Natural killer cell (primary cell): ENCODE measurements around the gene SCTR. TPM values are rescaled to one million over a fixed set of nuclear protein-coding genes. Genes with fewer than 3 reads are reported as not detected.

Experiments used
- ATAC-seq, 3 donors: fragments of 150-1000 bp in 2 of 3; fragments of 200-7000 bp in 1 of 3; cut with Tn5 transposase; 1 replicate in 1 of 3; 2 replicates in 2 of 3; pipeline ENCODE4 v1.10.0; 2021; ENCODE audit warnings: mild to moderate bottlenecking in 2 of 3, moderate library complexity in 2 of 3
- DNase-seq, 2 donors: peaks; one replicate each; pipeline versions ENCODE4 v3.0.0 to v3.0.0-alpha.2; 2013 to 2021; ENCODE audit warnings: mixed read lengths in 1 of 2
- H3K27ac ChIP-seq: one replicate; pipeline ENCODE4 v1.5.1; 2013; ENCODE audit warnings: mild to moderate bottlenecking, low read length
- H3K27me3 ChIP-seq: one replicate; pipeline ENCODE4 v1.6.1; 2013; ENCODE audit warnings: low read length; ENCODE audit not compliant: control insufficient read depth, insufficient read depth
- H3K36me3 ChIP-seq: one replicate; pipeline ENCODE4 v1.6.1; 2013; ENCODE audit warnings: low read length; ENCODE audit not compliant: control insufficient read depth, insufficient read depth
- H3K4me1 ChIP-seq: one replicate; pipeline ENCODE4 v1.6.1; 2013; ENCODE audit warnings: low read length; ENCODE audit not compliant: control insufficient read depth, insufficient read depth
- H3K4me3 ChIP-seq: one replicate; pipeline ENCODE4 v1.5.1; 2013; ENCODE audit warnings: low read length
- H3K9me3 ChIP-seq: one replicate; pipeline ENCODE4 v1.6.1; 2013; ENCODE audit warnings: low read length; ENCODE audit not compliant: control insufficient read depth, insufficient read depth
- H3K27ac Mint-ChIP-seq, 2 donors: one replicate each; pipeline ENCODE4 v1.8.0; 2022; ENCODE audit warnings: mild to moderate bottlenecking in 2 of 2, mixed read lengths in 2 of 2, moderate library complexity in 1 of 2
- H3K27me3 Mint-ChIP-seq, 2 donors: one replicate each; pipeline ENCODE4 v1.8.0; 2022; ENCODE audit warnings: low read depth in 2 of 2, mixed read lengths in 2 of 2
- H3K36me3 Mint-ChIP-seq: one replicate; pipeline ENCODE4 v1.8.0; 2022; ENCODE audit warnings: mixed read lengths
- H3K4me1 Mint-ChIP-seq, 2 donors: one replicate each; pipeline ENCODE4 v1.8.0; 2022; ENCODE audit warnings: mixed read lengths in 2 of 2
- H3K4me3 Mint-ChIP-seq: one replicate; pipeline ENCODE4 v1.8.0; 2022; ENCODE audit warnings: mild to moderate bottlenecking, moderate library complexity, mixed read lengths
- H3K9me3 Mint-ChIP-seq, 2 donors: one replicate each; pipeline ENCODE4 v1.8.0; 2022; ENCODE audit warnings: mixed read lengths in 2 of 2
- CTCF ChIP-seq: fragments of 200-600 bp; IDR thresholded peaks from one replicate; pipeline ENCODE4 v1.8.0; 2022; ENCODE audit warnings: antibody characterized with exemption
- WGBS: methylation state at CpG from one replicate; pipeline ENCODE4 v1.1.7; 2013; ENCODE audit warnings: missing lambda C conversion rate; ENCODE audit not compliant: insufficient coverage; 5-methylcytosine and 5-hydroxymethylcytosine counted together
- intact Hi-C: fragments of 100-400 bp; cut with micrococcal nuclease; formaldehyde crosslinking; loops from one replicate; pipeline ENCODE4 v1.14.2; 2022
- total RNA-seq, 4 donors: library from RNA; stranded (reverse); fragments of 120-200 nt in 1 of 4; gene quantifications; one replicate each; pipeline versions ENCODE4 v1.2.3 to v1.2.4, GENCODE V29; 2013 to 2022

The SCTR gene
- total RNA-seq, 3 donors from 2014 or later (not counting 1 experiment from before 2014, with no cell fraction given) = not detected

GRCh38 chr2:119439574-119440500 lies 84.4 kb downstream of the SCTR start:
- Histone ChIP-seq H3K27me3 (no peaks in the 10 kb centered on the region), H3K27ac (no peak overlapping the region), H3K9me3 (no peaks in the 10 kb centered on the region), H3K36me3 (no peaks in the 10 kb centered on the region), H3K4me1 (no peaks in the 10 kb centered on the region), H3K4me3 (no peak overlapping the region)
- no peak for TF ChIP-seq CTCF
- Mint-ChIP-seq H3K4me3 (no peak overlapping the region), H3K27ac (no peak overlapping the region), H3K4me1 (no peaks in the 10 kb centered on the region), H3K9me3 (no peaks in the 10 kb centered on the region), H3K36me3 (no peaks in the 10 kb centered on the region), H3K27me3 (peaks cover 0 to 3% of the 10 kb centered on the region in 2 donors)
- ATAC-seq (no peak), DNase-seq (no peak)
- intact Hi-C loops = no loop called here
- 83% methylated on average over 15 of the region's 15 CpGs for WGBS

GRCh38 chr2:119438726-119439284 lies 85.5 kb downstream of the SCTR start:
- Mint-ChIP-seq H3K27ac (no peak overlapping the region), H3K36me3 (no peaks in the 10 kb centered on the region), H3K9me3 (no peaks in the 10 kb centered on the region), H3K4me3 (no peak overlapping the region), H3K27me3 (peaks cover 6 to 9% of the 10 kb centered on the region in 2 donors), H3K4me1 (no peaks in the 10 kb centered on the region)
- H3K36me3 ChIP-seq = no peaks in the 10 kb centered on the region
- ATAC-seq (no peak), DNase-seq (no peak)
- 79% methylated on average over 6 of the region's 6 CpGs for WGBS
- H3K27ac ChIP-seq = no peak overlapping the region
- no peaks in the 10 kb centered on the region for H3K9me3 ChIP-seq
- no peaks in the 10 kb centered on the region for H3K27me3 ChIP-seq
- TF ChIP-seq CTCF = no peak
- no peak overlapping the region for H3K4me3 ChIP-seq
- H3K4me1 ChIP-seq = no peaks in the 10 kb centered on the region
- intact Hi-C loops = no loop called here

- H3K36me3 Mint-ChIP-seq = no peaks in the 10 kb centered on the region
- Histone ChIP-seq H3K9me3 (no peaks in the 10 kb centered on the region), H3K4me3 (no peak overlapping the region), H3K4me1 (no peaks in the 10 kb centered on the region), H3K27me3 (no peaks in the 10 kb centered on the region), H3K36me3 (no peaks in the 10 kb centered on the region), H3K27ac (no peak overlapping the region)
- ATAC-seq (no peak), DNase-seq (no peak)
- no peaks in the 10 kb centered on the region for H3K9me3 Mint-ChIP-seq
- H3K27ac Mint-ChIP-seq = no peak overlapping the region
- no peaks in the 10 kb centered on the region for H3K4me1 Mint-ChIP-seq
- peaks cover 13 to 15% of the 10 kb centered on the region in 2 donors for H3K27me3 Mint-ChIP-seq
- TF ChIP-seq CTCF = no peak
- no peak overlapping the region for H3K4me3 Mint-ChIP-seq
- intact Hi-C loops = no loop called here
- WGBS = 79% methylated on average over 6 of the region's 6 CpGs
These were observed 86.1 kb downstream of the SCTR start for GRCh38 chr2:119438128-119438656.
